Stomach (tissue), 9 donors: Measurements from ENCODE around the gene RASGRP2. TPM values are rescaled to one million over a fixed set of nuclear protein-coding genes. Genes with fewer than 3 reads are reported as not detected.

Experiments
- DNase-seq, 2 donors: peaks; one replicate each; pipeline versions ENCODE4 v3.0.0 to v3.0.0-alpha.2; 2013 to 2019
- H3K27ac ChIP-seq, 5 donors: fragments of 200-600 bp in 4 of 5; sonication (generic) in 4 of 5; one replicate each; pipeline ENCODE4 v1.5.1; 2013 to 2019; ENCODE audit warnings: mild to moderate bottlenecking in 1 of 5, moderate library complexity in 1 of 5
- H3K27me3 ChIP-seq, 3 donors: fragments of 200-600 bp; sonication (generic); one replicate each; pipeline ENCODE4 v1.5.1; 2017 to 2019; ENCODE audit warnings: mixed run types in 1 of 3
- H3K36me3 ChIP-seq, 4 donors: fragments of 200-600 bp; sonication (generic); 1 replicate in 3 of 4; 2 replicates in 1 of 4; pipeline ENCODE4 v1.5.1; 2016 to 2019
- H3K4me1 ChIP-seq, 4 donors: fragments of 200-600 bp; sonication (generic); one replicate each; pipeline ENCODE4 v1.5.1; 2016 to 2019
- H3K4me3 ChIP-seq, 4 donors: fragments of 200-600 bp; sonication (generic) in 3 of 4; one replicate each; pipeline ENCODE4 v1.5.1; 2016 to 2019; ENCODE audit warnings: mild to moderate bottlenecking in 1 of 4
- H3K9me3 ChIP-seq, 4 donors: fragments of 200-600 bp; sonication (generic); one replicate each; pipeline ENCODE4 v1.5.1; 2016 to 2019
- CTCF ChIP-seq, 7 experiments: fragments of 450-650 bp in 4 of 7; fragments of 200-600 bp in 3 of 7; sonication (generic) in 3 of 7; IDR thresholded peaks; one replicate each; pipeline ENCODE4 v1.5.1; 2016 to 2019; ENCODE audit warnings: antibody characterized with exemption in 7 of 7, control low read depth in 2 of 7, mild to moderate bottlenecking in 1 of 7
- EP300 ChIP-seq: sonication (generic); formaldehyde crosslinking; IDR thresholded peaks from one replicate; pipeline ENCODE4 v1.6.1; 2017; ENCODE audit warnings: antibody characterized with exemption
- POLR2A ChIP-seq, 4 donors: fragments of 450-650 bp; IDR thresholded peaks; one replicate each; pipeline ENCODE4 v1.6.1; 2016; ENCODE audit warnings: antibody characterized with exemption in 4 of 4, control low read depth in 2 of 4, mild to moderate bottlenecking in 1 of 4, moderate library complexity in 1 of 4
- POLR2AphosphoS5 ChIP-seq, 3 donors: sonication (generic); formaldehyde crosslinking; IDR thresholded peaks; one replicate each; pipeline ENCODE4 v1.6.1; 2016; ENCODE audit warnings: antibody characterized with exemption in 3 of 3
- WGBS, 5 donors: extraction: QIAGEN DNeasy Blood & Tissue Kit in 3 of 5; methylation state at CpG; one replicate each; pipeline versions ENCODE4 v1.1.5 to v1.1.7; 2013 to 2018; 5-methylcytosine and 5-hydroxymethylcytosine counted together
- intact Hi-C: fragments of 100-400 bp; cut with DNase I; formaldehyde crosslinking; loops from one replicate; pipeline ENCODE4 v1.15.1; 2023; ENCODE audit warnings: low total_unique reads
- polyA plus RNA-seq, 3 donors: library from polyadenylated mRNA; stranded (reverse); fragments of 200-250 nt; gene quantifications; one replicate each; pipeline ENCODE4 v1.2.3, GENCODE V29; 2013
- total RNA-seq, 5 donors: library from RNA; depleted of rRNA; stranded (reverse); fragments of >200 nt; gene quantifications; one replicate each; pipeline versions ENCODE4 v1.1.0 to v1.2.3, GENCODE V29; 2014 to 2016
- donor health status: healthy with polysubstance abuse.
- donor health status: Bipolar disorder and iron deficiency.
- donor health status: healthy.

Gene RASGRP2
- total and polyA plus RNA-seq, 8 donors = 5.3 to 60.8 (median 11.3) TPM

GRCh38 chr11:64691543-64691942, 52.4 kb downstream of the RASGRP2 start:
- Histone ChIP-seq H3K4me3 (no peak overlapping the region), H3K36me3 (no peaks in the 10 kb centered on the region), H3K9me3 (no peaks in the 10 kb centered on the region), H3K4me1 (peaks cover 0 to 23% (median 4%) of the 10 kb centered on the region in 4 donors), H3K27ac (no peak overlapping the region), H3K27me3 (peaks cover 0 to 46% (median 18%) of the 10 kb centered on the region in 3 donors)
- intact Hi-C loops = no loop called here
- TF ChIP-seq CTCF (IDR thresholded peaks at IDR 0.05) (no peak), POLR2A (IDR thresholded peaks at IDR 0.05) (no peak), EP300 (no peak)
- DNase-seq = no peak
- 85 to 100% (median 98%) methylated on average over 1 of the region's 1 CpG for WGBS, 5 donors

- TF ChIP-seq POLR2A (IDR thresholded peaks at IDR 0.05) = no peak
- TF ChIP-seq CTCF (IDR thresholded peaks at IDR 0.05) = no peak
- TF ChIP-seq POLR2AphosphoS5 (IDR thresholded peaks at IDR 0.05) = no peak
- TF ChIP-seq EP300 = no peak
Observed at GRCh38 chr11:64690235-64690634, 53.7 kb downstream of the RASGRP2 start.

GRCh38 chr11:64688534-64688982, 55.4 kb downstream of the RASGRP2 start:
- peak; percentile 87 to 96 for DNase-seq
- H3K27ac ChIP-seq = peak overlapping the region in 3 of 5 donors; percentile 18 to 43 (median 23)
- TF ChIP-seq EP300 (no peak), CTCF (IDR thresholded peaks at IDR 0.05) (peak in 5 of 7 experiments; percentile 79 to 92 (median 81)), POLR2AphosphoS5 (IDR thresholded peaks at IDR 0.05) (peak in 1 of 3 donors; percentile 13), POLR2A (IDR thresholded peaks at IDR 0.05) (no peak)
- intact Hi-C loops = no loop called here
- H3K4me3 ChIP-seq = peak overlapping the region; percentile 35 to 50 (median 37)
- peaks cover 0 to 24% (median 9%) of the 10 kb centered on the region in 3 donors for H3K27me3 ChIP-seq
- 1 to 5% (median 3%) methylated on average over 8 to 13 of the region's 13 CpGs for WGBS, 5 donors
- H3K4me1 ChIP-seq = peaks cover 0 to 23% (median 4%) of the 10 kb centered on the region in 4 donors
- no peaks in the 10 kb centered on the region for H3K9me3 ChIP-seq
- H3K36me3 ChIP-seq = no peaks in the 10 kb centered on the region

More at GRCh38 chr11:64690235-64690634, 53.7 kb downstream of the RASGRP2 start:
- intact Hi-C loops = no loop called here
- no peaks in the 10 kb centered on the region for H3K9me3 ChIP-seq
- H3K4me3 ChIP-seq = no peak overlapping the region
- peak in 1 of 2 donors; percentile 40 for DNase-seq
- peaks cover 0 to 23% (median 4%) of the 10 kb centered on the region in 4 donors for H3K4me1 ChIP-seq
- no peak overlapping the region for H3K27ac ChIP-seq
- WGBS, 5 donors = 72 to 79% (median 77%) methylated on average over 7 to 8 of the region's 8 CpGs
- peaks cover 0 to 37% (median 18%) of the 10 kb centered on the region in 3 donors for H3K27me3 ChIP-seq
- no peaks in the 10 kb centered on the region for H3K36me3 ChIP-seq

- WGBS, 5 donors = 50 to 57% (median 53%) methylated on average over 19 of the region's 19 CpGs
- Histone ChIP-seq H3K36me3 (no peaks in the 10 kb centered on the region), H3K4me3 (peak overlapping the region in 2 of 4 donors; percentile 39 to 50), H3K27me3 (peaks cover 0 to 20% (median 4%) of the 10 kb centered on the region in 3 donors), H3K27ac (peak overlapping the region in 2 of 5 donors; percentile 23 to 43), H3K4me1 (peaks cover 0 to 23% (median 4%) of the 10 kb centered on the region in 4 donors), H3K9me3 (no peaks in the 10 kb centered on the region)
- intact Hi-C loops = no loop called here
- no peak for TF ChIP-seq EP300
- no peak for TF ChIP-seq POLR2A (IDR thresholded peaks at IDR 0.05)
- TF ChIP-seq CTCF (IDR thresholded peaks at IDR 0.05) = no peak
- TF ChIP-seq POLR2AphosphoS5 (IDR thresholded peaks at IDR 0.05) = no peak
- DNase-seq = peak in 1 of 2 donors; percentile 24
Observed at GRCh38 chr11:64687643-64688533, 56.1 kb downstream of the RASGRP2 start.
